PC-3 (cell line): ENCODE measurements around the gene ERBB4. TPM values are rescaled to one million over a fixed set of nuclear protein-coding genes. Genes with fewer than 3 reads are reported as not detected.

ENCODE experiments used
- ATAC-seq: fragments of 200-7000 bp; cut with Tn5 transposase; 2 replicates; pipeline ENCODE4 v1.9.1; 2020; ENCODE audit warnings: mild to moderate bottlenecking, moderate library complexity
- BruUV-seq: library from RNA; stranded (reverse); fragments of 400-500 nt; replicated peaks from 2 replicates; lab custom pipeline; 2021; lab: Mats Ljungman, UMichigan
- CTCF ChIA-PET: fragments of 300-600 bp; sonication (Branson Sonifier 250); formaldehyde crosslinking; loops from one replicate; lab custom pipeline; 2022; ENCODE audit warnings: antibody characterized with exemption; lab: Charles Lee
- POLR2A ChIA-PET: fragments of 300-600 bp; sonication (Branson Sonifier 250); formaldehyde crosslinking; loops from one replicate; lab custom pipeline; 2022; ENCODE audit warnings: antibody characterized with exemption; ENCODE audit not compliant: unreplicated experiment; lab: Charles Lee
- DNase-seq: peaks from one replicate; pipeline ENCODE4 v3.0.0-alpha.2; 2015
- H2AFZ ChIP-seq: fragments of 300-600 bp; sonication (generic); 2 replicates; pipeline ENCODE4 v1.6.0; 2016; ENCODE audit warnings: antibody characterized with exemption, low read length
- H3F3A ChIP-seq: fragments of 300-600 bp; sonication (generic); one replicate; pipeline ENCODE4 v1.6.0; 2017; ENCODE audit warnings: antibody characterized with exemption, low read length, control low read depth, mild to moderate bottlenecking; ENCODE audit not compliant: unreplicated experiment
- H3K27ac ChIP-seq: fragments of 300-600 bp; sonication (generic); 2 replicates; pipeline ENCODE4 v1.5.1; 2016; ENCODE audit warnings: mild to moderate bottlenecking, low read length
- H3K27me3 ChIP-seq: fragments of 300-600 bp; sonication (generic); 2 replicates; pipeline ENCODE4 v1.6.1; 2016; ENCODE audit warnings: low read length, mixed read lengths
- H3K36me3 ChIP-seq: fragments of 300-600 bp; sonication (generic); 2 replicates; pipeline ENCODE4 v1.6.1; 2016; ENCODE audit warnings: low read depth, mixed run types, low read length, mixed read lengths
- H3K4me1 ChIP-seq: fragments of 300-600 bp; sonication (generic); 2 replicates; pipeline ENCODE4 v1.5.1; 2016; ENCODE audit warnings: low read length; ENCODE audit not compliant: insufficient read depth
- H3K4me2 ChIP-seq: fragments of 300-600 bp; sonication (generic); 2 replicates; pipeline ENCODE4 v1.6.0; 2016; ENCODE audit warnings: low read length
- H3K4me3 ChIP-seq: fragments of 300-600 bp; sonication (generic); 2 replicates; pipeline ENCODE4 v1.5.1; 2016; ENCODE audit warnings: mild to moderate bottlenecking, low read length, mixed read lengths
- H3K79me2 ChIP-seq: fragments of 300-600 bp; sonication (generic); 2 replicates; pipeline ENCODE4 v1.6.1; 2017; ENCODE audit warnings: low read length, mixed read lengths
- H3K9ac ChIP-seq: fragments of 300-600 bp; sonication (generic); 2 replicates; pipeline ENCODE4 v1.6.0; 2016; ENCODE audit warnings: mild to moderate bottlenecking, low read length
- H3K9me2 ChIP-seq: fragments of 300-600 bp; sonication (generic); replicated peaks from 2 replicates; pipeline ENCODE4 v1.6.1; 2016; ENCODE audit warnings: mixed run types, low read length, mixed read lengths
- H3K9me3 ChIP-seq: fragments of 300-600 bp; sonication (generic); 2 replicates; pipeline ENCODE4 v1.6.1; 2016; ENCODE audit warnings: low read length, mixed read lengths
- H4K20me1 ChIP-seq: fragments of 300-600 bp; sonication (generic); 2 replicates; pipeline ENCODE4 v1.6.1; 2016; ENCODE audit warnings: low read length, mixed read lengths
- EZH2 ChIP-seq: fragments of 300-600 bp; sonication (generic); IDR thresholded peaks from one replicate; pipeline ENCODE4 v1.6.1; 2017; ENCODE audit warnings: antibody characterized with exemption, mild to moderate bottlenecking, low read length; ENCODE audit not compliant: unreplicated experiment
- EZH2phosphoT487 ChIP-seq: fragments of 300-600 bp; sonication (generic); IDR thresholded peaks from 2 replicates; pipeline ENCODE4 v1.6.1; 2018; ENCODE audit warnings: mild to moderate bottlenecking, antibody characterized with exemption, low read length, borderline replicate concordance
- intact Hi-C: fragments of 100-400 bp; cut with micrococcal nuclease; formaldehyde crosslinking; loops from 2 replicates; pipeline ENCODE4 v1.9.0; 2023
- total RNA-seq: library from RNA; depleted of rRNA; stranded (reverse); fragments of >200 nt; gene quantifications from 2 replicates; pipeline ENCODE4 v1.2.3, GENCODE V29; 2014
- TF ChIP-seq, protein P1 (sequence below): fragments of 300-600 bp; sonication (generic); conservative IDR thresholded peaks from 2 replicates; pipeline ENCODE4 v1.5.1; 2017; ENCODE audit warnings: antibody characterized with exemption, low read depth, mild to moderate bottlenecking, low read length

The ERBB4 gene
- total RNA-seq, 1 experiment from 2014 or later = under 0.01 TPM

DNA sequence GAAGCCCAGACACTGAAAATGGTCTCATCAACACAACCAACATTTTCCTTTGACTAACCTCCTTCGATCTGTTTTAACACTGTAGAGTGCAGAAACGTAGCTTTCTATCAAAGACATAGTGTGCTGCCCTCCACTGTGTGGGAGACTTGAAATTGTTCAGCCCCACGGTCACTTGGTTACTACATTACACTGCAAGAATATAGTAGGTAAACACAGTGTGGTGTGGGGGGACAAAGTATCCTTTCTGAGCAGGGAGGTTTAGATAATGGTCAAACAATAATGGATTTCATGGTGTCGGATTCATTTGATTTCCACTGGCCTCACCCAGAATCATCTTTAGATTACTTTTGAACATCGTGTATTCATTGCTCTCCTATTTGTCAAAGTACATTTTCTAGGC lies 181.0 kb downstream of the ERBB4 start:
- no peaks in the 10 kb centered on the region for H3K4me1 ChIP-seq

DNA sequence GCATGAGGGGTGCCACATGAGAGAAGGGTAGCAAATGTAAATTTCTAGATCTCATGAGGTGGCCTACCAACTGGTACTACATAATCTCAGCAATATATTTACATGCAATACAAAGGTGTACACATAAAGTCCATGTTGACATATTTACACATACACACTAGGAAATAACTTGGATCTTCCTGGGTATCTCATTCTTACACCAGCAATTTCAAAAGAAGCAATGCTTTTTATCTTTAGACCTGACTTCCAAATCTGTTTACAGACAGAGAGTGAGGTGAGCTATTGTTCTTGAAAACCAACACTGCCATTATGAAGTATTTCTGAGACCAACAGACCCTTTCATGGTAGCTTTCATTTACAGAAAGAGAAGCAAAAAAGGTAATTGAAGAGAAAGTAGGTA lies 184.2 kb downstream of the ERBB4 start:
- Histone ChIP-seq H3K4me1 (no peaks in the 10 kb centered on the region), H3K9me2 (no peaks in the 10 kb centered on the region), H3K4me3 (no peak overlapping the region), H3K9ac (no peak overlapping the region), H3K4me2 (no peak overlapping the region), H3K36me3 (no peaks in the 10 kb centered on the region), H3K27ac (no peak overlapping the region), H2AFZ (no peak overlapping the region), H3F3A (no peaks in the 10 kb centered on the region), H3K27me3 (no peaks in the 10 kb centered on the region), H3K9me3 (no peaks in the 10 kb centered on the region), H4K20me1 (no peaks in the 10 kb centered on the region), H3K79me2 (no peaks in the 10 kb centered on the region)
- intact Hi-C loops = no loop called here
- no TSS peak for BruUV-seq
- CTCF ChIA-PET = no interaction called here
- ATAC-seq = no peak
- TF ChIP-seq, protein P1, sequence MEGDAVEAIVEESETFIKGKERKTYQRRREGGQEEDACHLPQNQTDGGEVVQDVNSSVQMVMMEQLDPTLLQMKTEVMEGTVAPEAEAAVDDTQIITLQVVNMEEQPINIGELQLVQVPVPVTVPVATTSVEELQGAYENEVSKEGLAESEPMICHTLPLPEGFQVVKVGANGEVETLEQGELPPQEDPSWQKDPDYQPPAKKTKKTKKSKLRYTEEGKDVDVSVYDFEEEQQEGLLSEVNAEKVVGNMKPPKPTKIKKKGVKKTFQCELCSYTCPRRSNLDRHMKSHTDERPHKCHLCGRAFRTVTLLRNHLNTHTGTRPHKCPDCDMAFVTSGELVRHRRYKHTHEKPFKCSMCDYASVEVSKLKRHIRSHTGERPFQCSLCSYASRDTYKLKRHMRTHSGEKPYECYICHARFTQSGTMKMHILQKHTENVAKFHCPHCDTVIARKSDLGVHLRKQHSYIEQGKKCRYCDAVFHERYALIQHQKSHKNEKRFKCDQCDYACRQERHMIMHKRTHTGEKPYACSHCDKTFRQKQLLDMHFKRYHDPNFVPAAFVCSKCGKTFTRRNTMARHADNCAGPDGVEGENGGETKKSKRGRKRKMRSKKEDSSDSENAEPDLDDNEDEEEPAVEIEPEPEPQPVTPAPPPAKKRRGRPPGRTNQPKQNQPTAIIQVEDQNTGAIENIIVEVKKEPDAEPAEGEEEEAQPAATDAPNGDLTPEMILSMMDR = no peak
- TF ChIP-seq EZH2phosphoT487 (no peak), EZH2 (no peak)
- no peak for DNase-seq
- POLR2A ChIA-PET = no interaction called here

More for the DNA sequence above, 181.0 kb downstream of the ERBB4 start:
- Histone ChIP-seq H3K27ac (no peak overlapping the region), H3K4me3 (no peak overlapping the region), H3K9me2 (no peaks in the 10 kb centered on the region), H2AFZ (no peak overlapping the region), H3K4me2 (no peak overlapping the region), H3F3A (no peaks in the 10 kb centered on the region), H3K36me3 (no peaks in the 10 kb centered on the region), H3K79me2 (no peaks in the 10 kb centered on the region), H3K27me3 (no peaks in the 10 kb centered on the region), H3K9ac (no peak overlapping the region), H3K9me3 (no peaks in the 10 kb centered on the region), H4K20me1 (no peaks in the 10 kb centered on the region)
- TF ChIP-seq EZH2phosphoT487 (no peak), EZH2 (no peak)
- TF ChIP-seq, protein P1 = no peak
- ChIA-PET CTCF (no interaction called here), POLR2A (no interaction called here)
- BruUV-seq = no TSS peak
- ATAC-seq (no peak), DNase-seq (no peak)
- intact Hi-C loops = no loop called here

DNA sequence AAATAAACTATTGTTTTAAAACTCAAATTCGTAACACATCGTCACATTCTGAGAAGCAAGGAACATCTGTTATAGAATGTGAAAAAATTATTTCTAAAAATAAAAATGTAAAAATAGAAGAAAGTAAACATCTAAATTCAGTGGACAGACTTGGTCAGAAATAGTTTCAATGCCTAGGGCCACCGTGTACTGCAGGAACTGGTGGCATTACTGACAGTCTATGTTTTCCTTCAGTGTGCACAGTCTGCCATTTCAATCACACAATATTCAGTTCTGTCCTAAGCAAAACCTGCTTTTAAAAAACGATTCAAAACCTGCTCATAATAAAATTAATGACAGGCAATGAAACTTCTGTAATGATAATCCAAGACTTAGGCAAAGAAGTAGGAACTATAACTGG lies 190.1 kb downstream of the ERBB4 start:
- no TSS peak for BruUV-seq
- Histone ChIP-seq H3K27ac (no peak overlapping the region), H3K27me3 (no peaks in the 10 kb centered on the region), H3F3A (no peaks in the 10 kb centered on the region), H3K9me3 (no peaks in the 10 kb centered on the region), H3K79me2 (no peaks in the 10 kb centered on the region), H3K9me2 (no peaks in the 10 kb centered on the region), H3K4me1 (no peaks in the 10 kb centered on the region), H3K9ac (no peak overlapping the region), H3K4me3 (no peak overlapping the region), H2AFZ (no peak overlapping the region), H3K4me2 (no peak overlapping the region), H3K36me3 (no peaks in the 10 kb centered on the region), H4K20me1 (no peaks in the 10 kb centered on the region)
- TF ChIP-seq, protein P1 = no peak
- TF ChIP-seq EZH2phosphoT487 (no peak), EZH2 (no peak)
- ChIA-PET CTCF (no interaction called here), POLR2A (no interaction called here)
- DNase-seq = no peak
- intact Hi-C loops = no loop called here
- ATAC-seq = no peak
